NCI-H460 (cell line): ENCODE results near the gene SLC29A2. TPM values are rescaled to one million over a fixed set of nuclear protein-coding genes. Genes with fewer than 3 reads are reported as not detected.

ENCODE experiments used
- DNase-seq: peaks from one replicate; pipeline ENCODE4 v3.0.0-alpha.2; 2016; ENCODE audit warnings: low read depth; ENCODE audit errors: extremely low read depth
- total RNA-seq: library from RNA; depleted of rRNA; stranded (reverse); fragments of >200 nt; shearing (Covaris generic); gene quantifications from 2 replicates; pipeline ENCODE4 v1.2.3, GENCODE V29; 2014

Gene SLC29A2
- total RNA-seq, 1 experiment from 2014 or later: 4.7 TPM

DNA sequence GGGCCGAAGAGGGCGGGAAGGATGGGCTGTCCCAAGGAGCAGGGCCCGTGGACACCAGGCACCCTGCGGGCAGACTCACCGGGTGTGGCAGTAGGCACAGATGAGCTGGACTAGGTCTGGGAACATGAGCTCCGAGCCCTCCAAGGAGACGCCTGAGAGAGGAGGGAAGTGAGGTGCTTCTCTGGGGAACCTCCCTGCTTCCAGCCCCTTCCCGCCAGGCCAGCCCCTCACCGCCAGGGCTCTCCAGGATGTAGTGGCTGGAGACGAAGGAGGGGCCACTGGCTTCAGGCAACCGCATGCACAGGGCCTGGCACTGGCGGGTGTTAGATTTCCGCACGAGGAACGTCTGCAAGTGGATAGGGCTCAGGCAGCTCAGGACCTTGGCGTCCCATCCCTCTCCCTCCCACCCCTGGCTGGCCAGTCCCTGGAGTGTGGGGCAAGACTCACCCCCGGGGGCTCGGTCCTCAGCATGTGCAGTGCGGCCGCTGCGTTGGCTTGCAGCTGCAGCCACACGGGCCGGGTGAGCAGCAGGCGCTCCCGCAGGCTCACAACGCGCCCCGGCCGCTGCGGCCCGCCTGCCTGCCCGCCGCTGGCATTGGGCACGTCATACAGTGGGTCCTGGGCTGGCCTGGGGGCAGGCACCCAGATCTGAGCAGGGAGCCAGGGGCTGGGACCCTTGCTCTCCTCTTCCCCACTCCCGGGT is 35.9 kb downstream of the SLC29A2 start:
- no peak for DNase-seq

DNA sequence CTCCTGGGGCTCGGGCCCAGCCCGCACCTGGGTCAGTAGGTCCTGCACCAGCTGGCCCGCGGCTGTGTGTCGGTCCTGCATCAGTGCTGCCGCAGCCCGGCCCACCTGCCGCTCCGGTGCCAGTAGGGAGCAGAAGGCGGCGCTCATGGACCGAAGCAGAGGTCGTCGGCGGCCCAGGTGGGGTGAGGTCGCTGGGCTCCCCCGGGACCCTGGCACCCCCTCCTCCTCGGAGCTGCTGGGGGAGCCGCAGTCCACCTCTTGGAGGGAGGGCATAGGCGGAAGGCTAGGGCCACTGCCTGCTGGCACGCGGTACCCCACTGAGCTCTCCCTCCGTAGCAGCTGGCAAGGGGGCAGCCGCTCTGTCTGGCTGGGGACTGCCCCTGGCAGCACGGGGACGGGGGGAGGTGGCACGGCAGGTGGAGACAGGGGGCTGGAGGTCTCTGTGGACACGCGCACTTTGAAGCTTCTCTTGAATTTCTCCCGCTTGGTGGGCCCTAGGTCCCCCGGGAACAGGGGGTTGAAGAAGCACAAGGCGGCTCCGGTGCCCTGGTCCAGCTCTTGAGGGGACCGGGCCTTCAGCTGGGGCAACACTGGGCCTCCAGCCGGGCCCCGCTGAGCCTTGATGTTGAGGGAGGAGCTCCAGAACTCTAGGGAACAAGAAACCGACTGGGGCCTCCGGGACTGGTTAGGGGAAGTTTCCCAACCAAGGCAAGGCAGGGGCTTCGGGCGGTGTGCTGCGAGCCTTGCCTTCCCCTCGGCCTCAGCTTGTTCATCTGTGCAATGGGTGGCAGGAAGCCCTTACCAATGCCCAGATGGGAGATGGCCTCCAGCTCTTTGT is 36.7 kb downstream of the SLC29A2 start:
- no peak for DNase-seq

DNA sequence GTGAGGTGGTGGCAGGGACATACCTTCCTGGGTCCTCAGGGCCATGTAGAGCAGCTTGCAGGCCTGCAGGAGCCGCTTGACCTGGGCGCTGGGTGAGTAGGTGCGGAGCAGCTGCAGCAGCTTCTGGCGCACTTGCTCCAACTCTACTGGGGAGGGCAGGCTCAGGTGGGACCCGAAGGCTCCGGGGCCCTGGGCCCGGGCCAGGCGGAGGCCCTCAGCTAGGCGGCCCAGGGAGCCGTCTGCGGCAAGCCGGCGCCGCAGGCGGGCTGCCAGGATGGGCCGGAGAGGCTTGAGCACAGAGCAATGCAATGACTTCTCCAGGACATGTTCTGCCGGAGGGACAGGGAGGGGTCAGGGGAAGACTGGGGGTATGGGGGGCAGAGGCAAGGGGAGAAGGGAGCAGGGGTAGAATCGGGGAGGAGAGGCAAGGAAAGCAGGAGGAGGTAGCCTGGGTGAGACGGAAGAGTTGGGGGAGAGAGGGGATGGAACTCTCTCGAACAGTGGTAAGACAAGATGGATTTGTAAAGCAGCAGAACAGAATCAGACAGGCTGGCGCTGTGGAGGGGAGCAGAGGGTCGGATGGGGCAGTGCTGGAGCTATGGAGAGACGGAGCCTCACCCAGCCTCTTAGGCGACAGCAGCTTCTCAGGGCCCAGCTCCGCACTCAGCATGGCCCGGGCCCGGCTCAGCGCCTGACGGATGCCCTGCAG is 37.5 kb downstream of the SLC29A2 start:
- no peak for DNase-seq

DNA sequence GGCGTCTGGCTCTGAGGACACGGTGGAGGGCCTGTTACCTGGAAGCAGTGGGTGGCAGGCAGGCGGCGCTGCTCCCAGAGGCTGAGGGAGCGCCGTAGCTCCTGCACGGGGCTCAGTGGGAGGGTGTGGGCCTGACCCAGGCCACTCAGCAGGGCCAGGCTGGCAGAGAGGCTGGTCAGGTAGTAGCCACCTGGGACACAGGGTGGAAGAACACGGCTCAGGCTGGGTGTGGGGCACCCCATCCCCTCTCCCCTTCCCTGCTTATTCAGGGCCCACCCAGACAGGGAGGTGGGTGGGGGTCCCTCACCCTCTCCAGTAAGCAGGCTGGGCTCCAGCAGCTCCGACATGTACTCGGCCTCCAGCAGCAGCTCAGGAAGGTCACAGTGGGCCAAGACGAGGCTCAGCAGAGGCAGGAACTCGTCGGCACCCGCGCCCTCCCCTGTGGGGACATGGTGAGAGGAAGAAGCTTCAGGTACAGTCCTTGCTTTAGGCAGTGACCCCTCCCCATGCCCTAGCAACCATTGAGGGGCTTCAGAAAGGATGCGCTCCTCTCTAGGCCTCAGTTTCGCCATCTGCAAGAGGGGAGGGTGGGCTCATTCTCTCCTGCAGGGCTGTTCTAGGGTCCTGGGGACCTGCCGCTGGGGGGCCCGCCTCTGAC is 38.2 kb downstream of the SLC29A2 start:
- no peak for DNase-seq

DNA sequence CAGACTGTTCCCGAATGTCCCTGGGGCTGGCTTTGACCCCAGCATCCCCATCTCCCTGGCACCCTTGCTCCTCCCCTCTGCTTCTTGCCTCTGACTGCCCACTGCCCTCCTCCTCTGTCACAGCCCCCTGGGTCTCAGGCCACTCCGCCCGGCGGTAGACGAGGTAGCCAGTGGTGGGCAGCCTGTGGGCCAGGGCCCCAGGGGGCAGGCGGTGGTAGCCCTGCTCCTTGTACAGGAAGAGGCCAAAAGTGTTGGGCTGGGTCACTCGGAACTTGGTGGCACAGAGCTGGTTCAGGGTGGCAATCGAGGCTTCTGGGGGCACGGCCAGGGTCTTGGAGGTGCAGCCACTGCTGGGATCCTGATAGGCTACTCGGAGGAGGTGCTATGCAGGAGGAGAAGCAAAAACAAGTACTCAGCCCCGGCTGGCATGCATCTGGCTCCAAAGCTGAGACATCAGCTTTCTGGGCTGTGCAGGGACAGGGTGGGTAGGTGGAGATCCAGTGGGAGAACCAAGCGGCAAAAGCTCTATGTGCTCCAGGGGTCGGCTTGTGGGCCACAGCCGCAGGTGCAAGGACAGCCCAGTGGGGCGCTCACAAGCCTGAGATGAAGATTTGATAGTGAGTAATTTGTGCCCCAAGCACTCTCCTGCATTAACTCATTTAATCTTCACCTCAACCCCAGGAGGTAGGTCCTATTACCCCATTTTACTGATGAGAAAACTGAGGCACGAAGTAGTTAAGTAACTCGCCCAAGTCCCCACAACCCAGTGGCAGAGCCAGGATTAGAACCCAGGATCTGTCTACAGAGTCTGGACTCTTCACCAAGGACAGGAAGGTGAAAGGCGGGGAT is 39.0 kb downstream of the SLC29A2 start:
- DNase-seq: no peak

DNA sequence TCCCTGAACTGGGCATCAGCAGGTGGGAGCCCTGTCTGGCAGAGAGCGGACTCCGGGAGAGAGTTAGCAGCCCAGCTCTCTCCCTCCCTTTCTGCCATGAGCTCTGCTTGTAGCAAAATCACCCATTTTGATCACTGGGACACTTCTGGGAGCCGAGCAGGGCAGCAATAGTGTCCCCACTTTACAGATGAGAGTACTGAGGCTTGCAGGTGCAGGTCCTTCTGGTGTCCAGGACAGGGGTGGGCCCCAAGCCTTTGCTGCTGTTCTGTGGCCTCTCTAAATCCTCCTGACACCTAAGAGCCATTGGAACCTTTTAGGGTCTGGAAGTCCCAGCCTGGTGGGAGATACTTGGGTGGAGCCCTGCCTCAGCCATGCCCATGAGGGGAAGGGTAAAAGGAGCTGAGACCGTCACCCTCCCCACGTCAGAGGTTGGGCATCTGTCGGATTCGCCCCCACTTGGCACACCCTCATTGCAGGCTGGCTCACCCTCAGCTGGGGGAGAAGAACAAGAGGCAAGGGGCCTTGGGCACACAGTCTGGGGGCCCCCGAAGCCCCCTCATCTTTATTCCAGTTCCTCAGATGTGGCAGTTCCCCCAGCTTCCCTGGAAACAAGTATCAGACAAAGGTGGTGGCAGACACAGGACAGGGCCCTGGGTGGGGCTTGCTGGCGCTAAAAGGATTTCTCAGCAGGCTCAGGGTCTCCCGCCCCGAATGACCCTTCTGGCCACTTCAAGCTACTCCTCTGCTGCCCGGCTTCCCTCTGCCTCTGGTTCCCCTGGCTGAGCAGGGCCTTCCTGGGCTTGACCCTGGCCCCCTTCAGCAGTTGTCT is 39.8 kb downstream of the SLC29A2 start:
- no peak for DNase-seq

DNA sequence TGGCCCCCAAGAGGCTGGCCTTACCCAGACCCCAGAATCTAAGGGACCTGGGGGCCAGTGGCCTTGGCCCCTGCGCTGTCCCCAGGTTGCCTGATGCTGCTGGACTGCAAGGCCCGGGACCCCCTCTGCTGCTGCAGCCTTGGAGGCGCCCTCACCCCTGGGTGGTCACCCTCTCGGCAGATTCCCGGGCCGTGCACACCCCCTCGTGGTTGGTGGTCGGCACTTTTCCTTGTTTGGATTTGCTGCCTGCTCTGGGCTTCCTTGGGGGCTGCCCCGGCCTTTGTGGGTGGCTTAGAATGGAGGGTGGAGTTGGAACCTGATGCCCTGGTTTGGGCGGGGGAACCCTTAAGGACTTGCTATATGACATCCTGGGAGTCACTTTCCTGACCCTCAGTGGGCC is 40.6 kb downstream of the SLC29A2 start:
- DNase-seq: no peak

DNA sequence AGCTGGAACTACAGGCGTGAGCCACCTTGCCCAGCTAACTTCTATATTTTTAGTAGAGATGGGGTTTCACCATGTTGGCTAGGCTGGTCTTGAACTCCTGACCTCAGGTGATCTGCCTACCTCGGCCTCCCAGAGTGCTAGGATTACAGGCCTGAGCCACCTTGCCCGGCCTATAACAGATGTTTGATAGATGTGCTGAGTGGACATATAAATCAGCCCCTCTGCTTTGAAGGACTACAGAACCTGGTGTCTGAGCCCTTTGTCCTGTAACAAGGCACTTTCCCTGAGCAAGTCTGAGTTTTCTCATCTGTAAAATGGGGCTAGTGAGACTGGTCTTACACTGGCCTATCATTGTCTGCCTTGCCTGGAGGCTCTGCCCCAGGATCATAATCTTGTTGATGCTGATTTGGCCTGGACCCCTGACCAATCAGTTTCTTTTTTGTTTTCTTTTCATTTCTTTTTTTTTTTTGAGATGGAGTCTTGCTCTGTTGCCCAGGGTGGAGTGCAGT is 42.3 kb downstream of the SLC29A2 start:
- DNase-seq: no peak

DNA sequence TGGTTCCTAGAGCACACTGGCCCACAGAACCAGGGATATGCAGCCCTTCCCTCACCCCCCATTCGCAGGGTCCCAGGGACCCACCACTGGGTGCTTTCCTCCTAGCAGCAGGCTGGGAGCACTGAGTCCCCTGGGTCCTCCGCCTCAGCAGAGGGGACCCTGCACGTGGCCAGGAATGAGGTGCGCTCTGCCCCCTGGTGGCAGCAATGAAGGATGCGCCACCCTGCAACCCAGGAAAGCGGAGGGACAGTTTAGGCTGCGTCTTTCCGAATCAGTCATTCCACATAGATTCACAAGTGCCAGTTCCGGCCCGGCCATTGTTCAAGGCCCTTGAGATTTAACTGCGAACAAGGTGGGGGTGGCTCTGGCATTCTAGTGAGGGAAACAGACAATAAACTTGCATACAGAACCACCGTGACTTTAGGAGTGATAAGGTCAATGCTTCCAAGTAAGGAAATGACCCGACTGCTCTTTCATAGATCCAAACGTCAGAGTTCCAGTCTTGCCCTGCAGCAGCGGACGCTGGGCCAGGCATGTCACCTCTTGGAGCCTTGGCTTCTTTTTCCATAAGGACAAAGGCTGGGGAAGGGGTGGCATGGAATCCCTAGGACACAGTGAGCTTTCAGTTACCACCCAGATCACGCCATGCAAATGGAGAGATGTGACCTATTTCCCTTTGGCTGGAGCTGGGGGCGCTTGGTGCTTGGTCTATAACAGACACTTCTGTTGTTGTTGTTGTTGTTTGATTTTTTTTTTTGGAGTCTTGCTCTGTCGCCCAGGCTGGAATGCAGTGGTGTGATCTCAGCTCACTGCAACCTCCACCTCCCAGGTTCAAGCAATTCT is 43.0 kb downstream of the SLC29A2 start:
- peak; percentile 70 for DNase-seq

DNA sequence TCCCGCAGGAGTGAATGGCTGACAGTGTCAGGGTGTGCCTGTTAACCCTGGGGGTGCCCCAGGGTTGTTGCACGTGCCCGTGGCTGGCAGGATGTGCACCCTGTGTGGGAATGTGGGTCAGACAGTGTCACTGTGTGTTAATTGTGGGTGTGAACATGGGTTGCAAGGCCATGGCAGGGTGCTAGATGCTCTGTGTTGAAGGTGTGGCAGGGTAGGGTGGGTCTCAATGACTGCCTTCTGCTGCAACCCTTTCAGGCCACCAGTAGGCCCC is 43.6 kb downstream of the SLC29A2 start:
- DNase-seq: peak; percentile 27

DNA sequence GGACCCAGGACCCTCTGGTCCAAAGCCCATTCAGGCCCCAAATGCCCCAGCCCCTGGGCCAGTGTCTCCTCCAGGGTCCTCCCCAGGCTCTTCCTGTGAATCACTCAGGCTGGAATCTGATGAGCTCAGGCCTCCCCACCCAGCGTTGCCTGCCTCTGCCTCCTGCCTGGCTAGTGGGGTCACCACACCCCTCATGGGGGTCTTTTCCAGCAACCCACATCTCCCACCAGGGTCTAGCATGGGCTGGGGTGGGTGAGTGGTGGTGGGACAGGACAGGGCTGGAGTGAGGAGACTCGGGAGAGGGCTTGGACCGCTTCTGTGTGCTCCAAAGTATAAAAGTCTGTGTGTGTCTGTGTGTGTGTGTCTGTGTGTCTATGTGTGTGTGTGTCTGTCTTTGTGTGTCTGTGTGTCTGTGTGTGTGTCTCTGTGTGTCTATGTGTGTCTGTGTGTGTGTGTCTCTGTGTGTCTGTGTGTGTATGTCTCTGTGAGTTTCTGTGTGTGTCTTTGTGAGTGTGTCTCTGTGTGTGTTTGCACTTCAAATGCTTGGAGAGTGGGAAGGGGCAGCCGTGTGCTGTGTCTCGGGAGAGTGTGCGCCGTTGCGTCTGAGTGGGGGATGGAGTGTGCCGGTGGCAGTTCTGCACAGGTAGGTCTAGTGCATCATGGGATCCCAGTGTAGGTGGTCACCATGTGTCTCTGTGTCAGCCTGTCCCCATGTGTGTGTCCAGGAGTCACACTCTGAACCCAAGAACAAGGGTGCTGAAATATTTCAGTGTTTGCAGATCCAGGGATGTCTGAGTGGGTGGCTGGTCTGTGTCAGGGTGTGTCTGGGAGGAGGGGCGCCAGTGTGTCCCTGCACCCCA is 44.2 kb downstream of the SLC29A2 start:
- DNase-seq: peak; percentile 31

DNA sequence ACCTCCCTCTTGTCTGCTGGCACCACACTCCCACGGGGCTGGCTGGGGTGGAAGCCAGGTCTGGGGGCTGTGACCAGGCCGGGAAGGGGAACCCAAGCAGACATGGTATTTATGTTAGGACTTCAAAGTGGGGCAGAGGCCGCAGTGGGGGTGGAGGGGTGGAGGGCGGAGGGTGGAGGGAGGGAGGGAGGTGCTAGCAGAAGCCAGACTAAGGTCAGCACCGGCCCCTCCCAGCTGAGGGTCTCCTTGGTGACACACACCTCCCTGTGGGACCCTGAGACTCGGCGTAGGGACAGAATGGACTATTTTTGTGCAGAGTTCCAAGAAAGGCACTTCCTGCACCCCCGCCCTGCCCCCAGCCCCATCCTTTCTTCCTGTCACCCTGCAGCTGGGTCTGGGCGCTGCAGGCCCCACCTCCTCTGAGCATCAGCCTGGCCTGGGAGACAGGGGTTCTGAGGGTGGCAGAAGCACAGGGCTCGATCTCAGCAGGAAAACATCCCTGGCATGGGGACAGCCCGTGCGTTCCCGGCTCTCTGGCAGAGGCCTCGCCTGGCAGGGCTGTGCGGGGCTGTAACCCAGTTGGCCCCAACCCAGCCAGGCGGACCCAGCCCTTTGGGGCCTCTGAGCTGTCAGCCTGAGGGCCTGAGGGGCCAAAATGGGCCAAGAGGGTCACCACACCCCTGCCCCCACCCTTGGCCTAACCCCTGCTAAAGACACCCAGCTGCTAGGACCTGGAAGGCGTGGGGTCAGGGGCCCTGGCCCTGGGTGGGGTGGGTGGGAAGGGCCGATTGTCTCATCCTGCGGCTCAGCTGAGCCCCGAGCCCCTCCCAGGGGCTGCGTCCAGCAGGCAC is 45.1 kb downstream of the SLC29A2 start:
- no peak for DNase-seq

DNA sequence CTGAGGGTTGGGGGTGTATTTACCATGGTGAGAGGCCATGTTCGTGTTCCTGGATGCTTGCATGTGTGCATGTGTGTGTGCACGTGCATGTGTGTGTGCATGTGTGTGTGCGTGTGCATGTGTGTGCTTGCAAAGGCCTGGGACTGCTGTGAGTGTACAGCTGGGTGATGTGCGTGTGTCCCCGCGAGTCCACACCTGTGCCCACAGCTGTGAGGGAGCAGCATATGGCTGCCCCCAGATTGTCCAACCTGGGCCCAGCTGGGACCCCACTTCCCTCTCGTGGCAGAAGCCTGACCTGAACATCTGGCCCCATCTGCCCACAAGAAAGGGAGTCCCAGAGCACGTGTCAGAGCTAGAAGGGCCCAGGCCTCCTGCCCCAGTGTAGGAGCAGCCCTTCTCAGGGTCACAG is 46.3 kb downstream of the SLC29A2 start:
- DNase-seq: no peak

DNA sequence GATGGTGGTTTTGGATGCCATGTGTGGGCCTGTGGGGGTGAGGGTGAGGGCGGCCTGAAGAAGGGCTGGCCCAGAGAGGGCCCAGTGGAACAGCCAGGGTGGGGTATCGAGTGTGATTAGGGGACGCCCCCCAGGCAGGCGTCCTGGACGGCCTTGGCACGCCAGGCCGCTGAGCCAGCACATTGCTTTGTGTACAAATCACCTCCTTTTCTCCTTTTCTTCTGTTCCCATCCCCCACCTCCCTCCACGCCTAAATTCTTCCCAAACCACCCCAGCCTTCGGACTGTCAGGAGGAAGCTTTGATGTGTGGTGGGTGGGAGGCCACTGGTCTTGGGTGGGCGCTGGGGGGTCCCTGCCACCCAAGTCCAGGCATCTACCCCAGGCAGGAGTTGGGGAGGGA is 46.9 kb downstream of the SLC29A2 start:
- no peak for DNase-seq

DNA sequence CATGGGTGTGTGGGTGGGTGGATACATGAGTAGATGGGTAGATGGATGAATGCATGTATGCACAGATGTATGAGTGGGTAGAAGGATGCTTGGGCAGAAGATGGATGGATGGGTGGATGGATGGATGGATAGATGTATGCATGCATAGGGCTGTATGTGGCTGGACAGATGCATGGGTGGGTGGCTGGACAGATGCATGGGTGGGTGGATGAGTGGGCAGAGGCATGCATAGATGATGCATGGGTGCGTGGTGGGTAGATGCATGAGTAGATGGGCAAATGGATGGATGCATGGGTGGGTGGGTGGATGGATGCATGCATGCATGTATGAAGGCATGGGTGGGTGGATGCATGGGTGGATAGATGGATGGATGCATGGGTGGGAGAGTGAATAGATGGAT is 47.9 kb downstream of the SLC29A2 start:
- DNase-seq: no peak

DNA sequence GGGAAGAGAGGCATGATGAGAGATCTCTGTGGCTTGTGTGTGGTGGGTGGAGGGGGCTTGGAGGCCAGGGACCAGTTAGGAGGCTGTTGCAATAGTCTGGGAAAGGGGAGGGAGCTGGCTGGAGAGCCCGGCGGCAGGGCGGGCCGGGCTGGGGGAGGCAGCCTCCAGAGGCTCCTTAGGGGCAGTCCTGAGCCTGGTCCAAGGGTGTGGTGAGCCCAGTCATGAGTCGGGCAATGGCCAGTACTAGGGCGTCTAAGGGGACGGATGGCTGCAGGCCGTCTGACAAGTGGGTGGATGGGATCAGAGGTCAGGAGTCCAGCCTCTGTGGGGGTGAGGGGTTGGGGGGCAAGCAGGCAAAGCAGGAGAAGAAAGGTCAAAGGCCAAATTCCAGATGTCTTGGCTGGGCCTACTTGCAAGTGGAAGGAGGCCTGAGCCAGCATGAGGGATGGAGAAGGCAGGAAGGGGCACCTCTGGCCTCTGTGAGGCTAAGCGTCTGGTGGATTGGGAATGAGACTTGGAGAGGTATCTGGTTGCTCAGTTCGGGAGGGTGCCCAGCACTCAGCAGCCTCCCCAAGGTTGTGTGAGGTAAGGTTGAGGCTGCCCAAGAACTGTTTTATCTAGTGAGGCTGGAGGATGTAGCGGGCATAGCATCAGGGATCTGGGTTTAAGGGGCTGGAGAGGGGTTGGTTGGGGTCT is 48.7 kb downstream of the SLC29A2 start:
- no peak for DNase-seq
